D721Med (cell line): ENCODE results near the gene MOB3C.

Source experiments
- DNase-seq: peaks from one replicate; pipeline ENCODE4 v3.0.0; 2011; ENCODE audit warnings: low spot score; ENCODE audit not compliant: insufficient read length
- FAIRE-seq: peaks from 2 replicates; lab custom pipeline; 2011; peaks lifted over from hg19 to GRCh38; lab: Jason Lieb, UNC
- TF ChIP-seq, protein P1 (sequence below): IDR thresholded peaks from 2 replicates; pipeline ENCODE4 v1.5.1; 2012; ENCODE audit warnings: mild to moderate bottlenecking, control low read depth; ENCODE audit not compliant: insufficient read depth; ENCODE audit errors: missing control alignments

The MOB3C gene

DNA sequence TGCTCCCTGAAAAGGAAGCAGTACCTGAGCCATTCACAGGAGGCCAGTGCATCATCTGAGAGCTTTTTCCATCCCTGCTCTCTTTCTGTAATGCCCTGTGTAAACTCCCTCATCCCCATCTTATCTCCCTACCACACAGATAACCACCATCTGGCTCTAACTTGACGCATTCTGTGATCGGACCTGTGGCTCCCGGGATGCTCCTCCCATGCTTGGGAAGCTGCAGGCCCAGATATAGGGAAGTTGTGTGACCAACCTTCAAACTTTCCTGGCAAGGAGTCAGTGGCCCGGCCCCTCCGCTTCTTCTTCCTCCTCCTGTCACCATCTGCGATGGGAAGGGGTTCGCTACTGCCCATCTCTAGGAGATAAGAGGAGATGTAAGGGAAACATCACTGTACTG, 33.6 kb downstream of the MOB3C start:
- TF ChIP-seq, protein P1, sequence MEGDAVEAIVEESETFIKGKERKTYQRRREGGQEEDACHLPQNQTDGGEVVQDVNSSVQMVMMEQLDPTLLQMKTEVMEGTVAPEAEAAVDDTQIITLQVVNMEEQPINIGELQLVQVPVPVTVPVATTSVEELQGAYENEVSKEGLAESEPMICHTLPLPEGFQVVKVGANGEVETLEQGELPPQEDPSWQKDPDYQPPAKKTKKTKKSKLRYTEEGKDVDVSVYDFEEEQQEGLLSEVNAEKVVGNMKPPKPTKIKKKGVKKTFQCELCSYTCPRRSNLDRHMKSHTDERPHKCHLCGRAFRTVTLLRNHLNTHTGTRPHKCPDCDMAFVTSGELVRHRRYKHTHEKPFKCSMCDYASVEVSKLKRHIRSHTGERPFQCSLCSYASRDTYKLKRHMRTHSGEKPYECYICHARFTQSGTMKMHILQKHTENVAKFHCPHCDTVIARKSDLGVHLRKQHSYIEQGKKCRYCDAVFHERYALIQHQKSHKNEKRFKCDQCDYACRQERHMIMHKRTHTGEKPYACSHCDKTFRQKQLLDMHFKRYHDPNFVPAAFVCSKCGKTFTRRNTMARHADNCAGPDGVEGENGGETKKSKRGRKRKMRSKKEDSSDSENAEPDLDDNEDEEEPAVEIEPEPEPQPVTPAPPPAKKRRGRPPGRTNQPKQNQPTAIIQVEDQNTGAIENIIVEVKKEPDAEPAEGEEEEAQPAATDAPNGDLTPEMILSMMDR: no peak
- no peak for FAIRE-seq
- no peak for DNase-seq

- FAIRE-seq (no peak), DNase-seq (no peak)
- TF ChIP-seq, protein P1: no peak
These were observed 34.7 kb downstream of the MOB3C start for GRCh38 chr1:46581681-46582455.

GRCh38 chr1:46580140-46580903, 36.3 kb downstream of the MOB3C start:
- TF ChIP-seq, protein P1: no peak
- no peak for DNase-seq
- FAIRE-seq: no peak

DNA sequence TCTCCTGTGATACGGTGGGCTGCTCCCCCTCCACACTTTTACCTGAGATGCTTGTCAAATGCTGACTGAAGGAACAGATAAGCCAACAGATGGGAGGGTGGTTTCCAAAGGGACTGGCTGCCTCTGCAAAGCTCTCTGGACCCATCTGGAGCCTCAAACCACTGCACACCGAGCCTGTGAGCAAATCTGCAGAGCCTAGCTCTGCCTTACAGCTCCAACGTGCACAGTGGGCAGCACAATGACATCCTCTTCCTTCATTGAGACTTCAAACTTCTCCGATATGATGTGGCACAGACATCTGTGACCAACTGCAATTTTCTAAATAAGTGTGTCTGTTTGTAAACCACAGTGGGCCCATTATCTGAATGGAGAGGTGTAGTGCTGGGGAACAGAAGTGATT, 38.9 kb downstream of the MOB3C start:
- DNase-seq (no peak), FAIRE-seq (no peak)
- TF ChIP-seq, protein P1: no peak

GRCh38 chr1:46576596-46576995, 40.0 kb downstream of the MOB3C start:
- TF ChIP-seq, protein P1: no peak
- FAIRE-seq: no peak
- DNase-seq: no peak

- FAIRE-seq (no peak), DNase-seq (no peak)
- TF ChIP-seq, protein P1: no peak
These were observed 40.8 kb downstream of the MOB3C start for GRCh38 chr1:46575778-46576177.
